Peyer's patch (tissue), 4 donors: ENCODE results near the gene MRPS31.

ENCODE experiments used
- CTCF ChIP-seq, 6 experiments: fragments of 450-650 bp in 4 of 6; fragments of 200-600 bp in 2 of 6; sonication (generic) in 1 of 6; IDR thresholded peaks; one replicate each; pipeline ENCODE4 v1.5.1; 2017 to 2019; ENCODE audit warnings: antibody characterized with exemption in 6 of 6, mild to moderate bottlenecking in 3 of 6, moderate library complexity in 1 of 6
- POLR2A ChIP-seq, 2 donors: fragments of 450-650 bp; IDR thresholded peaks; one replicate each; pipeline ENCODE4 v1.5.1; 2017; ENCODE audit warnings: antibody characterized with exemption in 2 of 2, mild to moderate bottlenecking in 2 of 2, moderate library complexity in 2 of 2

GRCh38 chr13:40749327-40749726 is 21.7 kb downstream of the MRPS31 start:
- TF ChIP-seq CTCF (IDR thresholded peaks at IDR 0.05) (no peak), POLR2A (IDR thresholded peaks at IDR 0.05) (no peak)
